C4-2B (cell line): ENCODE measurements around the gene BOLL.

ENCODE experiments used
- CTCF ChIP-seq: fragments of 450-650 bp; conservative IDR thresholded peaks from 2 replicates; pipeline ENCODE4 v1.5.1; 2017; ENCODE audit warnings: mild to moderate bottlenecking
- ZFX ChIP-seq: fragments of 450-650 bp; IDR thresholded peaks from 2 replicates; pipeline ENCODE4 v1.6.1; 2017

- TF ChIP-seq CTCF (no peak), ZFX (no peak)
These were observed 84.2 kb downstream of the BOLL start for GRCh38 chr2:197700960-197701359.
